Ureter (tissue), 1 donor: ENCODE results near the gene GRIN2A. TPM values are rescaled to one million over a fixed set of nuclear protein-coding genes. Genes with fewer than 3 reads are reported as not detected.

ENCODE experiments used
- DNase-seq: peaks from one replicate; pipeline ENCODE4 v3.0.0-alpha.2; 2020; ENCODE audit warnings: low spot score
- total RNA-seq: library from RNA; stranded (reverse); gene quantifications from one replicate; pipeline ENCODE4 v1.2.4, GENCODE V29; 2023
- donor health status: DM: yes; HTN: yes; CAD: no.

The GRIN2A gene
- total RNA-seq, 1 donor from 2014 or later: 0.81 TPM

DNA sequence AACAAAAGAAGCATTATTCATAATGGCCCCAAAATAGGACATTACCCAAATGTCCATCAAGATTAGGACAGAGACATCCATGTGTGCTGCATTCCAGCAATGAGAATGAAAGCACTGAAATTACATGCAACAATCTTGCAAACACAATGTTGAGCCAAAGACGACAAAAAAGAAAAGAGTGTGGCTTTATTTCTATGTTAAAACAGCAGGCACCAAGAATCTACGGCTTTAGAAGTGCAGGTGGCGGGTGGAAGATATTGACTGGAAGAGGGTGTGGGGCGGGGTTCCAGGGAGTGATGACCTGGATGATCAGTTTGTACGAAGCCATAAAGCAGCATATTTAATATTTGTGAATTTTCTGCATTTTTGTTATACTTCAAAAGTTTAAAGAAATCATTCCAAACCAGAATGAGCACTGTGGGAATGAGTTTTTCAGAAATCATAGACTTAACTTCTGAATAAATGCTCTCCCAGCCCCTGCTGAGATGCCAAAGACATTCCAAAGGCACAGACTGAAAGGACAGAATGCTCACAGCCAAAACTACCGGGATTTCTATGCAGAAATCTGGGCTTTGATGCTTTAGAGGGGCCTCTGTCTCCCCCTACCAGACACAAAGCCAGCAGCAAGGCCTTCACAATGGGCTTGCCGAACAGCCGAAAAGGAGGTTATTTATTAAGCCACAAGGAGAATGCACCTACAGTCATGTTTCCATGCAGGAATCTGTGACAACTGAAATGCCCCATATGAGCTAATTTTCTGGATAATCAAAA lies 361.6 kb downstream of the GRIN2A start:
- DNase-seq: no peak

DNA sequence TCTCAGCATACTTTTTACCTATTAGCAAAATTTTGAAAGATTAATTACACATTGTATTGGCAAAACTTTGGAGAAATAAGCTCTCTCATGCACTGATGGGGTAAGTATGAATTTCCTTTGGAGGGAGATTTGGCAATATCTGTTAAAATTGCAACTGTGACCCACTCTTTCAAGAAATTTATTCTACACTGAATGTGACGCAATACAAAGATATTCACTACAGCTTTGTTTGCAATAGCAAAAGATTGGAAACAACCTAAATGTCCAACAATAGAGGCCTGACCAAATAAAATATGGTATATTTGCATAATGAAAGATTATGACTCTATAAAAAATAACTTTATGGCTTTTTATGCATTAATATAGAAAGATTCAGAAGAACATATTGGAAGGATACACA lies 363.5 kb downstream of the GRIN2A start:
- no peak for DNase-seq

DNA sequence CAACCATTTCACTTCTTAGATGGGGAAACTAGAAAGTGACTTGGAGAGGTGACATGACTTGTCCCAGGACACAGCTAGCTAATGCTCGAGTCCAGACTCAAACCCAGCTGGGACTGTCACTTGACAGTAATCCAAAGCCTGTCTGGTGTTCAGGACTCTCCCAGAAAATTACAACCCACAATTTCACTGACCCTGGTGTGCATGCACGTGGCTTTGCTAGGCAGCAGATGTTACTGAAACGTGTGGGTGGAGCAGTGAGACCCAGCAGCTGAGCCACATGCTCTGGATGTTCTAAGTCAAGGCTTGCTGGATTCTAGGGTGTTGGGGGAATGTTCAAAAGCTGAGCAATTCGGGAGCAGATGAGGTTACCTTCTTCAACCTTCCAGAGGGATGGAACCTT lies 364.6 kb downstream of the GRIN2A start:
- DNase-seq: no peak

DNA sequence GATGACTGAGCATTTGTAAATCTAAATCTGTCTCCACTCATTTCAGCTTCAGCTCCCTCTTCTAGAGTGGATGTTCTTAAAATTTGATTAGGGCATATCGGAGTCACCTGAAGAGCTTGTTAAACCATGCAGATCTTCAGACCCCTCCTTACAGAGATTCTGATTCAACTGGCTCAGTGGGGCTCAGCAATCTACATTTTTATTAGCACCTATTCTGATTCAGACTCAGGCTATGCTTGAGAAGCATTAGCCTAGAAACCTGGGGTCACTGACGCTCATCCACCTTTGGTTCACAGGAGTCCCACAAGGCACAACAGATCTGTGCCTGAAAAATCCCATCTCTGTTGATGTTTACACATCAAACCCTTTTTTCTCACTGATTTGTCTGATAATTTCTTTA lies 365.6 kb downstream of the GRIN2A start:
- DNase-seq: no peak

DNA sequence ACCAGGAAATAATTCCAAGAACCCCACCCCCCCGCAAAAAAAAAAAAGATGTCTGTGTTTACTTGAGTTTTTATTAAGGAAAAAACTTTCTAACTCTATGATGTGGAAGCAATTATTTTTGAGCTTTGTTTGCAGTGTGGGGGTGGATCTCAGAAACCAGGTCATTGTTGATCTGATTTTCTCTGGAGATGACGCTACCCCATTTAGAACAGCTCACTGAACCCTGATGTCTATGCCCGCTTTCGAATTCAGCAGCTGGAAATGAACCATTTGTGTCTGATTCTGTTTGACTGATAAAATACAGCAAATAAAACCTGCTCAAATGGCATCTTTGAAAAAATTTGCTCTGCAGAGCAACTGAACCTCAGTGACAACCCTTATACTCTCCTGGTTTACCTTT lies 368.6 kb downstream of the GRIN2A start:
- DNase-seq: no peak

DNA sequence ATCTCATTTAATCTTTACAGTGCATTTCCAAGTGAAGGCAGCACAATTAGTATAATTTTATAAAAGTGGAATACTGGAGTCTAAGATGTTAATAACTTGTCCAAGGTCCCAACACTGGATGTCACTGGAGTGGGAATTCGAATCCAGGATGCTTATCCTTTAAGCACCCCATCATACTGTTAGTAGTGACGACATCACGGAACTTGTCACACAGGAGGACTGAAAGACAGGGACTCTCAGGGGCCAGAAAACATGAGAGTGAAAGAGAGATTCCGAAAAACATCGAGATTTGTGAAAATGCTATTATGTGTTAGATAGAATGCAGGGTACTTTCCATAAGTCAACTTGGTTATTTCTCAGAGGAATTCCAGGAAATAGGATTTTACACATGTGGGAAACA lies 374.0 kb downstream of the GRIN2A start:
- DNase-seq: no peak

DNA sequence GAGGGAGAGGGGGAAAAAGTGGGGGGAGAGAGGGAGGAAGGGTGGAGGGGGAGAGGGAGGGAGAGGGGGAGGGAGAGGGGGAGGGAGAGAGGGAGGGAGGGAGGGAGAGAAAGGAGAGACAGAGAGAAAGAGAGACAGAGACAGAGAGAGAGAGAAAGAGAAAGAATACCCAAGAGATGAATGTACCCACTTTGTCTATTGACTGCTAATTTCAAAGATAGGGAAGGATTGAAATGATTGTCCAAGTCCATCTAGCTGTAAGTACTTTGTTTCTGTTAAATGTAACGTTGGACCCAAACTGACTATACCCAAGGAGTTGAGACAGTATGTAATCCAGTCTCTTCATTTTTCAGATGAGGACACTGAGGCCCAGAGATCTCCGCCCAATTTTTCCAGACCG lies 374.9 kb downstream of the GRIN2A start:
- DNase-seq: no peak

DNA sequence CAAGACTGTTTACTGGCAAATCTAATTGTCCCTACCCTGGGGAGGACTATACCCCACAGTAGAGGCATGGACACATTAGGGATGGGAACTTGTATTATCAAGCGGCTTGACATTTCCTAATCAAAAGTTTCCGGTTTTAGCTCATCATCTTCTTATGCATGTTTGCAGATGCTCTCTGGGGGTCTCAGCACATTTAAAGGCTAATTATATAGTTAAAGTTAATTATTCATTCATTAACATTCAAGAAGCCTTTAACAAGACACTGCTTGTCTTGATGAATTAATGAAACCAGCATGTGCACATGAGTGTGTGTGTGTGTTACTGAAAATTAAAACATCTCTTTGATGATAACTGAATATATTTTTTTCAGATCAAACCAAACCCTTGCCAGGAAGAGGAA lies 377.1 kb downstream of the GRIN2A start:
- no peak for DNase-seq

DNA sequence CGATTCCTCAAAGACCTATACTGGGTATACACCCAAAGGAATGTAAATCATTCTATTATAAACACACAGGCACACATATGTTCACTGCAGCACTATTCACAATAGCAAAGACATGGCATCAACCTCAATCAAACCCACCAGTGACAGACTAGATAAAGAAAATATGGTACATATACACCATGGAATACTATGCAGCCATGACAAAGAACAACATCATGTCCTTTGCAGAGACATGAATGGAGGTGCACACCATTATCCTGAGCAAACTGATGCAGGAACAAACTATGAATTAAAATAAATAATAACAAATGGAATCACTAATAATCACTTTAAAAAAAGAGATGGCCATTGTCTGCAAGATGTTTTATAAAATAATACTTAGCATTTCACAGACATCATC lies 380.1 kb downstream of the GRIN2A start:
- DNase-seq: no peak

DNA sequence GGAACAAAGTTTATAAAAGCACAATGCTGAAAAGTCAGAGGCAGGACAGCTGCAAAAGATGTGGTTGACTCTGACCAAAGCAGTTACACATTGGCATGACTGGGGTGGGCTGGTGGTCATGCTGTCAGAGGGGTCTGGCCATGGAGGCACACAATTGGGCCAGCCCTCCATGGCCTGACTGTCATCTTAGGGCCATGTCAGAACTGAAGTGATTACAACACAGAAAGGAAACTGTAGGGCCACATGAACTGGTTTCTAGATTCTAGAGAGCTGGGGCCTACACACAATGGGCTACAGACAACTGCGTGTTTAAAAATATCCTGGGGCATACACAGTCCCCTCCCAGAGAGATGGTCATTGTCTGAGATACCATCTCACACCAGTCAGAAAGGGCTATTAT lies 380.6 kb downstream of the GRIN2A start:
- no peak for DNase-seq

DNA sequence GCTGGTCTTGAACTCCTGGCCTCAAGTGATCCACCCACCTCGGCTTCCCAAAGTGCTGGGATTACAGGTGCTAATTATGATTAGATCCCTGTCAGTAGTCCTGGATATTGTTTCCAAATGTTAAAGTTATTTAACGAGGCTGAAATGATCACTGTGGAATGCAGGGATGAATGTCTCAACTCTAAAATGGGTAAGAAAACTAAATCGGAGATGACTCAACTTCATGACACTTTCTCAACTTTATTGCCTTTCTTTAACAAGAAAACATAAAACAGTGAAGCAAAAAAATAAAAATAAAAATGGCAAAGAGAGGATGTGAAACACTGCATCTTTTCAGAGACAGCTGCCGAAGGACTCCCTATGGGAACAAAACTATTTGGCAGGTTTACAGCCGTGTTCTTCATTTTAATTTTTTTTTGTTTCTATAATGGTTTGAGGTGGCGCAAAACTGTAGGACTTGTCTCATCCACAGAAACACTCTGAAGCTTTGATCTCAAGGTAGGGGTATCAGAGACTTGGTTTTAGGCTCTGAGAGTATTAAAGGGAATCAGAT lies 382.0 kb downstream of the GRIN2A start:
- DNase-seq: no peak

DNA sequence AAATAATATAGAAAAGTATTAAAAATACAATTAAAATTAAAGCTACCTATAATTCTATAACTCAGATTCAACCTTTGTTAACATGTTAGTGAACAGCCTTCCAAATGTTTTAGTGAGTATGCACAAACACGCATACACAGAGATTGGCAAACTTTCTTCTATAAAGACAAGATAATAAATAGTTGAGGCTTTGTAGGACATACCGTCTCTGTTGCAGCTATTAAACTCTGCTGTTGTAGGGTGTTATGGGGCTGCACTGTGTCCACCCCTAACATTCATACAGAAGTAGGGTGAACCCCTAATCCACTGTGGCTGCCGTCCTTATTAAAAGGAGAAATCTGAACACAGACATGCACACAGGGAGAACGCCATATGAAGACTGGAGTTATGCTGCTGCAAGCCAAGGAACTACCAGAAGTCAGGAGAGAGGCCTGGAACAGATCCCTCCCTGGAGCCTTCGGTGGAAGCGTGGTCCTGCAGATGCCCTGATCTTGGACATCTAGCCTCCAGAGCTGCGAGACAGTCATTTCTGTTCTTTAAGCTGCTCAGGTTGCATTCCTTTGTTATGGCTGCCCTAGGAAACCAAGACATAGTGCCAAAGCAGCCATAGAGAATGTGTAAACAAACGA lies 383.2 kb downstream of the GRIN2A start:
- no peak for DNase-seq

DNA sequence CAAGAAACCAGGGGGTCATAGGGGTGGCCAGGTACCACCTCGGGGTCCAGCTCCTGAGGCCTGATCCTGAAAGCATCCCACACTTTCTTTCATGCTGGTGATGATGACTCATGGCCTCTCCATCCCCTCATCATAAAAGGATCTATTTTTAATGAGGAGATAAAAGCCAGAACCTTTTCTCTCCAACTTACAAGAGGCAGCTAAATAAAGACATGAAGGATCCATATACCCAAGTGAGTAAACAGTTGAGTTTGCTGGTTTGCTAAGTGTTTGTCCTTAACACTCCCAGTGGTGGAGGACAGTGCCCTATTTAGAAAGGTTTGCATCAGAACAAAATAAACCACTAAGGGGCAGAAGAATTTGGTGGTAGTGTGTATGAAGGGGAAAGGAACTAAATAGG lies 383.8 kb downstream of the GRIN2A start:
- no peak for DNase-seq

DNA sequence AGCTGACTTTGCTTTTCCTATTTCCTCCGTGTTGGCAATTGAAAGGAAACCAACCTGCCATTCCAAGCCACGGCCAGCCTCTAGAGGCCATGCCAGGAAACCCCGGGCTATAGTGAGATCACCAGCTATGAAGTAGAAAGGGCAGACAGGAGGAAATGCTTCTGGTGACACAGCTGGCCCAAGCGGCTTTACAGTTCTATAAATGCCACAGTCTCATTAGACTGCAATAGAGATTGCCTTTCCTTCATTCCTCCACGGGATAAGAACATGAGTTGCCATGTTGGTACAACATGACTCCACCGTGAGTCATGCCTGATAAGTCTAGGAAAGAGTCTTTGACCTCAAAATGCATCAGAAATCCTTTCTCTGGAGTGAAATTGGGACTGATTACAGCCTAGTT lies 384.9 kb downstream of the GRIN2A start:
- no peak for DNase-seq

DNA sequence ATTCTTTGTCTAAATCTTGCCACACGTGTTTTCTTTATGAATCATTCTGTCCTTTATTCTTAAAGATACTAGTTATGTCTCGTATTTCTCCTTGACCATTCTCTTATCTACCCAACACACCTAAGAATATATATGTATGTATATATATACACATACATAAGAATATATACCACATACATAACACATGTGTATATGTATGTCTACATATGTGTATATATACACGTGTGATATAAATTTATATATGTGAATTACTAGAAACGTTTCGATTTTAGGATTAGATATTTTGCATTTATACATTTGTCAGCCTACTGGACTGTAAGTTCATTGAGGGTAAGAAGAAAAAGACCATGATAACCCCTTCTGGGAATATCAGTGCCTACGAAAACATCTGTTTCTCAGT lies 388.6 kb downstream of the GRIN2A start:
- no peak for DNase-seq

DNA sequence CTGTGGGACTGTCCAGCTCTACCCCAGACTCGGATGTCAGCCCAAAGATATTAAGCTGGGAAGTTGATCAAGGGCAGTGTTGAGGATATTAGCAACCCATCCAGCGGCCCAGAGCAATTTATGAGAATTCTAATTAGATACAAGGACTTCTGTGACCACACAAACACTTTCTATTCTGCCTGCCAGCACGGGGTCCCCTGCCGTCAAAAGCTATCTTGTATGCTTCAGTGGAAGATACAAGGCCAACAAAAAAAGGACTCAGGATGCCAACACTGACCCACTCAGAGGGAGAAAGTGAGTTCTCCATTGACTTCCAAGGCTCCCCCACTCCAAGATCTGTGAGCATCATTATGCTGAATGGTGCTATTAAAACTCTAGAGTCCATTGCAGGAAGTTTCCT lies 390.7 kb downstream of the GRIN2A start:
- DNase-seq: no peak

DNA sequence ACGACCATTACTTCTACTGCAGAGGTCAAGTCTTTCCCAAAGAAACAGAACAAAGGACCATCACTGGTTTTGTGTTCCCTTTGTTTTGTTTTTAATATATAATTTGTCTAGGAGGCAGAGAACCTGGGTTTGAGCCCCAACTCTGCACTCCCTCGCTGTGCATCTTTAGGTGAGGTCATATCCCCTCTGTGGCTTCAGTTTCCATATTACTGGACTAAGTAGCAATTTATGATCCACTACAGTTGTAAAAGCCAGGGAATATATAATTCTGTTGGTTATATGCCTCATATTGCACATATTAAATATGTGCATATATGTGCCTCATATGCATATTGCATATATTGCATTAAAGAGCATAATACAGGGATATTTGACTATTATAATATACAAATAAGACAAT lies 392.0 kb downstream of the GRIN2A start:
- no peak for DNase-seq

DNA sequence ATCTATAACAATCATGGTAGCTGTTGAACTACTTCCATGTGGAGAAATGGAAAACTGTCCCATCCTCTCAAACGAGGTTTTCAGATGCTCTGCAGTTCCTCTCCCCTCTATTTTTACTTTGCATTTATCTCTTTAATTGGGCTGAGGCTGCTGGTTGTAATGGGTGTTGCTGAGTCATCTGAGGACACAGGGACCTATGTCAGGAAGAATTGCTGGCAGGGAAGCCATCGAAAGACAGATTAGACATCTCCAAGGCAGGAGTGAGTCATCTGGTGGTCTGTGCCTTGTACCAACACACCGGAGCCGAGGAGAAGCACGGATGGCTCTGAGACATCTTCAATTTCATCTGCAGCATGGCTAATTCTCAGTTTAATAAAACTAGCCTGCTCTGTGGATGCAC lies 394.5 kb downstream of the GRIN2A start:
- no peak for DNase-seq

DNA sequence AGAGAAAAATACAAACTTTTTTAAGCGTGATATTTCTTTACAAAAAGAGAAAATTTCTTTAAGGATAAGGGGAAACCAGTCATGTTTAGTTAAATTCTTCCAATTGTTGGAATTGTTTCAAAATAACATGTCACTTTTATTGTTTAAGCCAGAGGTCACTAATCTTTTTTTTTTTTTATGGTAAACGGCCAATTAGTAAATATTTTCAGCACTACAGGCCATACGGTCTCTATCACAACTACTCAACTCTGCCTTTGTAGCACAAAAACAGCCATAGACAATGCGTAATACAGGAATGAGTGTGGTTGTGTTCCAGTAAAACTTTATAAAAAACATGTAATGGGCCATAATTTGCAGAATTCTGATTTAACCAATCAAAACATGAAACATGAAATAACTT lies 401.4 kb downstream of the GRIN2A start:
- no peak for DNase-seq

DNA sequence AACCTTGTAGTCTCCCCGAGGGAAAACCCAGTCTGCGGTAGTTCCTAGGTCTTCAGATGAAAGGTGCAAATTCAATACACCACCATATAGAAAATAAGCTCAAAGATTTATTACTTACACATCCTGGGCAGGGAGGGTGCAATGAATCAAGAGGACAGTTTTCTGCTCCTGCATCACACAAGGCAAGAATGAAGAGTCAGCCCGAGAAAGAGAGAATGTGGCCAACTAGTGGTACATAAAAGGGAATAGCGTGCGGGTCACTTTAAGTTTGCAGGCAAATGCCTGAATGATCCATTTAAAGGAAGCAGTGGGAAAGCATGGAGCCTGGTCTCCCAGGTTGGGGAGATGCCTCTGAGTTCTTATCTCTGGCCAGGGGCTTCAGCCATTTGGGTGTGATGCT lies 403.4 kb downstream of the GRIN2A start:
- no peak for DNase-seq

DNA sequence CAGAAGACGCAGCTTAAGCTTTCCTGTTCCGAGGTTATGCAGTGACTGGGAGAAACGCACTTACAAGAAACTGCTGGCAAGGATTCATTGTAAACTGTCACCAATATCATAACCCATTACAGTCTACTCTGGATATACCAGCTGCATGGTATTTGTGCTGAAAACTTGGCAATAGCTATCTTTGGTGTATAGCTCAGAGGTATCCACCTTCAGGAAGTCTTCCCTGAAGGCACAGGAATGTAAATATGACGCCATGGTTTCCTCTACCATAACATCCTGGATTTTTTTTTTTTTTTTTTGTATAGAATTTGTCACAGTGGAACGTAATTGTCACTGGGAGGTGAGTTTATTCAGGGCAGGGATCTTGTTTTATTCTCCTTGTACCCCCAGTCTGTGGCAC lies 406.2 kb downstream of the GRIN2A start:
- DNase-seq: no peak

DNA sequence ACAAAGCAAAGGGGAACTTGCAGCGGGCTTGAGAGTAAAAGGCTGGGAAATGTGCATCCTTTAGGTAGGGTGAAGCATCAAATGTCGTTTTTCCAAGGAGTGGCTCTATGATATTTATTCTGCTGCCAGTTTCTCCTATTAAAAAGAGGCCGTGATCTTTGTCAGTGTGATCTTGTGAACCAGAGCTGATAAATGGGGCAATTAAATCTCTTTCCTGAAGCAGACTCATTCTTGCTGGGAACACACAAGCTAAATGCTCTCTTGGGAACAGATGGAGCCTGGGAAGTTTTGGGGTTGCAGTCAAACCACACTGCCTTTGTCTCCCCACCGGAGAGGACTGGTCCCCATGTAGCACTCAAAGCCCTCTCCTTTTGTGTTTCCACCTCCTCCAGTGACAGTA lies 408.9 kb downstream of the GRIN2A start:
- no peak for DNase-seq

DNA sequence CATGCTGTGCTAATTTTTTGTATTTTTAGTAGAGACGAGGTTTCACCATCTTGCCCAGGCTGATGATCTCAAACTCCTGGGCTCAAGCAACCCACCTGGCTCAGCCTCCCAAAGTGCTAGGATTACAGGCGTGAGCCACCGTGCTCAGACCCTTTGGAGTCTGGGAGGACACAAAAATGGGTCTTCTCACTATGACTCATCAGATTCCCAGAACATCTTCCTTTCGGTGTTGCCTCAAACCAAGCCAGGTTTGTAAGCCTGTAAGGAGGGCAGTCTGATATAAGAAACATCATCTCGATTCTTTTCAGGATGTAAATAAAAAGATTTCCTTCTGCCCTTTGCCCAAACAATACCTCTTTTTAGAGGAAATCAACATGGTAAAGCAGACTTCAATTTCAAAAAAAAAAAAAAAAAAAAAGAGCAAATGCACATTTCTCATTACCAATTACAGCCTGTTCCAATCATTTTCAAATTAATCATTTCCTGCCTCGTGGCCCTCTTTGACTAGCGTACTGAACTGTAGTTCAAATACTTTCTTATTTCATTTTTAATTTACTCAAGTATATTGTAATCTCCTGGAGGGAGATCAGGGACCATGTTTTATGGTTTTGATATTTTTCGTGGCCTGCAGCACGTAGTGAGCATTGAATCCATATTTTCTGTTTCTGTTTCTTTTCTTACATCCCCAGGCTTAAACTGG lies 409.6 kb downstream of the GRIN2A start:
- no peak for DNase-seq
